ENCODE data around the gene SLC2A4. TPM values are rescaled to one million over a fixed set of nuclear protein-coding genes. Genes with fewer than 3 reads are reported as not detected.

SLC2A4 gene
- polyA plus RNA-seq, 2 of the 4 experiments (the other 2 are of a cell fraction): 0.16 to 0.17 TPM

DNA sequence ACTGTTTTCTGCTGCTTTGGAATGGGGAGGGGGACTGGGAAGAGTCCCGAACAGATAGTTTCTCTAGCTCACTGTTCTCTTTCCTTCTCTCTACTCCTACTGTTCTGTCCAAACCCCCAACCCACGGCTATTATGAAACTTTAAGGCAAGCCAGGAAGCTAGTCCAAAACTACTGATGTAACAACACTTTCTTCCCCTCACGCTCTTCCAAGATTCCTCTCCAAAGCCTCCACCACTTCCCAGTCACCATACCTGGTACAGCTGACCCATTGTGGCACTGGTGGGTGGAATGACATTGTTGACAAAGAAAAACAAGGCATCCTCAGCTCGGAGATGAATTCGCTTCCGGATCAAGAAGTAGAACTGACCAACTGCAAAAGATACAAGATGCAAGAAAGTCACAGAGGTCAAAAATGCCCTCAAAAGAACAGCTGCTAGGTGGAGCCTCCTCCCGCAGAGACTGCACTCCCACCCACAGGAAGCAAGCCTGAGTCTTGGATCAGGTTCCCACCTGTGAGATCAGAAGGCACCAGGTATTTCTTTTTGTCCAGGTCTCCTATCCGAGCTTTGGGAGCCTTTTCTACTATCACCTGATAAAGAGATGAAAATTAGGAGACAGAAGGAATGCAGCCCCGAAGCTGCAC lies 40.3 kb upstream of the SLC2A4 start:
- TF ChIP-seq, protein P1, sequence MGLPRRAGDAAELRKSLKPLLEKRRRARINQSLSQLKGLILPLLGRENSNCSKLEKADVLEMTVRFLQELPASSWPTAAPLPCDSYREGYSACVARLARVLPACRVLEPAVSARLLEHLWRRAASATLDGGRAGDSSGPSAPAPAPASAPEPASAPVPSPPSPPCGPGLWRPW (IDR thresholded peaks at IDR 0.05): no peak
- TF ChIP-seq, protein P2, sequence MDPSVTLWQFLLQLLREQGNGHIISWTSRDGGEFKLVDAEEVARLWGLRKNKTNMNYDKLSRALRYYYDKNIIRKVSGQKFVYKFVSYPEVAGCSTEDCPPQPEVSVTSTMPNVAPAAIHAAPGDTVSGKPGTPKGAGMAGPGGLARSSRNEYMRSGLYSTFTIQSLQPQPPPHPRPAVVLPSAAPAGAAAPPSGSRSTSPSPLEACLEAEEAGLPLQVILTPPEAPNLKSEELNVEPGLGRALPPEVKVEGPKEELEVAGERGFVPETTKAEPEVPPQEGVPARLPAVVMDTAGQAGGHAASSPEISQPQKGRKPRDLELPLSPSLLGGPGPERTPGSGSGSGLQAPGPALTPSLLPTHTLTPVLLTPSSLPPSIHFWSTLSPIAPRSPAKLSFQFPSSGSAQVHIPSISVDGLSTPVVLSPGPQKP (IDR thresholded peaks at IDR 0.05; ENCODE audit: low read depth, low read length): no peak
- TF ChIP-seq HOXA7 (CRISPR knock-in tag; IDR thresholded peaks at IDR 0.05): no peak
- no peak for TF ChIP-seq CHD4 (IDR thresholded peaks at IDR 0.05; ENCODE audit: borderline replicate concordance)
- no peak for TF ChIP-seq PHF8 (IDR thresholded peaks at IDR 0.05; ENCODE audit: borderline replicate concordance, low read depth)
- TF ChIP-seq, protein P3, sequence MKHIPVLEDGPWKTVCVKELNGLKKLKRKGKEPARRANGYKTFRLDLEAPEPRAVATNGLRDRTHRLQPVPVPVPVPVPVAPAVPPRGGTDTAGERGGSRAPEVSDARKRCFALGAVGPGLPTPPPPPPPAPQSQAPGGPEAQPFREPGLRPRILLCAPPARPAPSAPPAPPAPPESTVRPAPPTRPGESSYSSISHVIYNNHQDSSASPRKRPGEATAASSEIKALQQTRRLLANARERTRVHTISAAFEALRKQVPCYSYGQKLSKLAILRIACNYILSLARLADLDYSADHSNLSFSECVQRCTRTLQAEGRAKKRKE (CRISPR knock-in tag; IDR thresholded peaks at IDR 0.05; ENCODE audit: low read depth): no peak
- TF ChIP-seq BHLHE40 (IDR thresholded peaks at IDR 0.05; ENCODE audit: low read depth, low read length): no peak
- TF ChIP-seq KDM1A (IDR thresholded peaks at IDR 0.05; ENCODE audit: low read depth): no peak
- TF ChIP-seq ZSCAN20 (CRISPR knock-in tag; IDR thresholded peaks at IDR 0.05): no peak
- TF ChIP-seq HDAC2 (IDR thresholded peaks at IDR 0.05): no peak
- H3K27ac ChIP-seq: peak overlapping the region; percentile 96 to 99
- peak overlapping the region; percentile 97 for H3K4me2 ChIP-seq
- FAIRE-seq (no peak), DNase-seq (ENCODE audit: low read depth in 1 of 2, low spot score in 1 of 2) (no peak), ATAC-seq (no peak)
- ChIA-PET POLR2A (interaction anchor here (1.1 to 2.9 kb wide), 2 partner anchors 10 to 15 kb away, joined by 3 to 15 read pairs; partner anchors contain the start of genes CTDNEP1 and ELP5), CTCF (interaction anchor here (0.6 to 17.3 kb wide), 10 partner anchors 10 to 575 kb away, joined by 3 to 169 read pairs (median 6); partner anchors contain the start of genes ACADVL, CTDNEP1, DLG4 and ELP5)
- H3K4me1 ChIP-seq: peaks cover 36% of the 10 kb centered on the region
- H3K4me3 ChIP-seq: peak overlapping the region; percentile 86
- 56% methylated on average over 9 of the region's 9 CpGs for WGBS (ENCODE audit: missing lambda C conversion rate)
- no peaks in the 10 kb centered on the region for H3K9me3 ChIP-seq

DNA sequence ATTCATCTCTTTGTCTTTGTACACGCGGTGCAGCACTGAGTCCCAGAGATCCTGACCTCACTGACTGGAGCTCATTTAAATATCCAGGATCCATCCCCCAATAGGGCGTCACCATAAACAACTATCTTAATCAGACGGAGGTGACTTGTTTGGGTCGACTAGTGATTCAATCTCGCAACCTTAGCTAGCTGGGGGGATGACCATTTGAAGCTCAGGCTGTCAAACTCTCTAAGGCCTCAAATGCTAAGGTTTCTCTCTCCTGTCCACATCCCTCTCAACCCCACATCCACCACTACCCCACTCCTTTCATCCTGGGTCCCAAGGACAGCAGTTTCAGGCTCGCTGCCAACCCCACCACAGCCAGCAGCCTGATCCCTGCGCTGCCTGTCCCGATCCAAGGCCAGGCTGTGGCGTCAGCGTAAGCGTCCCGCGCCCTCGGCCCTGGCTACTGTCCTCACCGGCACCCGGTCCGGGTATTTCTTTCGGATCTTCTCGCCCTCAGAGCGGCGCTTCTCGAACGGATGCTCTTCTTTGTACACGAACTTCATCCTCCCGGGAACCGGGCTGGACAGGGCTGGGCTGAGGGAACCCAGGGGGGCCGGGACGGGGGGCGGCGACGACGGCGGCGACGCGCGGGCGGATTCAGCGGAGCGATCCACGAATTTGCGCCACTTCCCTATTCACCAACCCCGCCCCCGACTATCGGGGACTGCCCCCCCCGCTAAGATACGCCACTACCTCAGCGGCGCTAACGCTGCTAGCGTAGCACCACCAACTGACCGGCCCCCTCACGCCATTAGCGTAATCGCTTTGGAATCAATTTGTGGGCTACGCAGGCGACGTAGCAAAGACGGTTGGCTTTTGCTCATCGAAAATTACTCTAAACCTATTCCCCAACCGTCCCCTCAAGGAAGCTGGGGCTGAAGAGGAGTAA lies 39.5 kb upstream of the SLC2A4 start, which contains the start of gene GABARAP:
Gene GABARAP (minus strand): TSS at position 667 of the 934 bp plus-strand sequence. CDS start 119 bp downstream, at position 548.
- peaks cover 27% of the 10 kb centered on the region for H3K4me1 ChIP-seq
- H3K27ac ChIP-seq: peak within 1 kb of the TSS; percentile 96 to 99
- peak; percentile 7 for FAIRE-seq
- peak within 1 kb of the TSS; percentile 86 for H3K4me3 ChIP-seq
- TF ChIP-seq FOXS1 (CRISPR knock-in tag; IDR thresholded peaks at IDR 0.05): no peak
- TF ChIP-seq, protein P4, sequence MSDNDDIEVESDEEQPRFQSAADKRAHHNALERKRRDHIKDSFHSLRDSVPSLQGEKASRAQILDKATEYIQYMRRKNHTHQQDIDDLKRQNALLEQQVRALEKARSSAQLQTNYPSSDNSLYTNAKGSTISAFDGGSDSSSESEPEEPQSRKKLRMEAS (IDR thresholded peaks at IDR 0.05): peak; percentile 31; the same call in 1 of the 2 replicates
- TF ChIP-seq FOSL2 (IDR thresholded peaks at IDR 0.05): no peak
- no peak for TF ChIP-seq FOSL2 (CRISPR knock-in tag; IDR thresholded peaks at IDR 0.05)
- TF ChIP-seq MYC (IDR thresholded peaks at IDR 0.05; ENCODE audit: borderline replicate concordance, low read length): peak; percentile 47; the same call in 1 of the 2 replicates
- TF ChIP-seq SREBF2 (IDR thresholded peaks at IDR 0.05): no peak
- TF ChIP-seq, protein P5, sequence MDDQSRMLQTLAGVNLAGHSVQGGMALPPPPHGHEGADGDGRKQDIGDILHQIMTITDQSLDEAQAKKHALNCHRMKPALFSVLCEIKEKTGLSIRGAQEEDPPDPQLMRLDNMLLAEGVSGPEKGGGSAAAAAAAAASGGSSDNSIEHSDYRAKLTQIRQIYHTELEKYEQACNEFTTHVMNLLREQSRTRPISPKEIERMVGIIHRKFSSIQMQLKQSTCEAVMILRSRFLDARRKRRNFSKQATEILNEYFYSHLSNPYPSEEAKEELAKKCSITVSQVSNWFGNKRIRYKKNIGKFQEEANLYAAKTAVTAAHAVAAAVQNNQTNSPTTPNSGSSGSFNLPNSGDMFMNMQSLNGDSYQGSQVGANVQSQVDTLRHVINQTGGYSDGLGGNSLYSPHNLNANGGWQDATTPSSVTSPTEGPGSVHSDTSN (IDR thresholded peaks at IDR 0.05): peak; percentile 92
- TF ChIP-seq CHD2 (IDR thresholded peaks at IDR 0.05; ENCODE audit: low read length, partially characterized antibody): peak; percentile 46
- TF ChIP-seq, protein P6, sequence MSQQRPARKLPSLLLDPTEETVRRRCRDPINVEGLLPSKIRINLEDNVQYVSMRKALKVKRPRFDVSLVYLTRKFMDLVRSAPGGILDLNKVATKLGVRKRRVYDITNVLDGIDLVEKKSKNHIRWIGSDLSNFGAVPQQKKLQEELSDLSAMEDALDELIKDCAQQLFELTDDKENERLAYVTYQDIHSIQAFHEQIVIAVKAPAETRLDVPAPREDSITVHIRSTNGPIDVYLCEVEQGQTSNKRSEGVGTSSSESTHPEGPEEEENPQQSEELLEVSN (IDR thresholded peaks at IDR 0.05; ENCODE audit: borderline replicate concordance, low read depth): peak; percentile 72
- peak; percentile 60; the same call in 1 of the 2 replicates for TF ChIP-seq MAZ (IDR thresholded peaks at IDR 0.05; ENCODE audit: borderline replicate concordance, low read depth, low read length)
- TF ChIP-seq FOSB (CRISPR knock-in tag; IDR thresholded peaks at IDR 0.05): no peak
- peak; percentile 81 for TF ChIP-seq PHF8 (IDR thresholded peaks at IDR 0.05; ENCODE audit: borderline replicate concordance, low read depth)
- TF ChIP-seq, protein P7, sequence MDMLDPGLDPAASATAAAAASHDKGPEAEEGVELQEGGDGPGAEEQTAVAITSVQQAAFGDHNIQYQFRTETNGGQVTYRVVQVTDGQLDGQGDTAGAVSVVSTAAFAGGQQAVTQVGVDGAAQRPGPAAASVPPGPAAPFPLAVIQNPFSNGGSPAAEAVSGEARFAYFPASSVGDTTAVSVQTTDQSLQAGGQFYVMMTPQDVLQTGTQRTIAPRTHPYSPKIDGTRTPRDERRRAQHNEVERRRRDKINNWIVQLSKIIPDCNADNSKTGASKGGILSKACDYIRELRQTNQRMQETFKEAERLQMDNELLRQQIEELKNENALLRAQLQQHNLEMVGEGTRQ (IDR thresholded peaks at IDR 0.05): 0 out of 2 replicates have a peak, but pooled peaks have one; percentile 2
- TF ChIP-seq ESRRA (IDR thresholded peaks at IDR 0.05; ENCODE audit: borderline replicate concordance, low read length): no peak
- no peak for TF ChIP-seq EHMT2 (IDR thresholded peaks at IDR 0.05; ENCODE audit: low read depth)
- ChIA-PET CTCF (interaction anchor here (0.6 to 17.3 kb wide), 12 partner anchors 9 to 196 kb away, joined by 3 to 169 read pairs (median 4); partner anchors contain the start of genes ACADVL, CTDNEP1, DLG4 and ELP5), POLR2A (interaction anchor here (1.0 to 2.9 kb wide), 7 partner anchors 8 to 206 kb away, joined by 3 to 15 read pairs (median 4); partner anchors contain the start of genes ACADVL, CTDNEP1, DLG4 and DVL2)
- peak within 1 kb of the TSS; percentile 97 for H3K4me2 ChIP-seq
- DNase-seq (ENCODE audit: low read depth in 1 of 2, low spot score in 1 of 2): peak; percentile 77 to 95
- ATAC-seq: peak; percentile 9 to 39; a peak in 5 of 6 replicates
- 1% methylated on average over 50 of the region's 62 CpGs for WGBS (ENCODE audit: missing lambda C conversion rate)
- H3K9me3 ChIP-seq: no peaks in the 10 kb centered on the region
